GM23338 (cell line): ENCODE measurements around the gene ACY1. TPM values are rescaled to one million over a fixed set of nuclear protein-coding genes. Genes with fewer than 3 reads are reported as not detected.

ENCODE experiments used
- ATAC-seq: fragments of 200-7000 bp; cut with Tn5 transposase; 3 replicates; pipeline ENCODE4 v1.9.1; 2020
- DNase-seq: peaks from one replicate; pipeline ENCODE4 v3.0.0-alpha.2; 2015; ENCODE audit warnings: low spot score
- H2AFZ ChIP-seq: fragments of 200-600 bp; sonication (generic); 2 replicates; pipeline ENCODE4 v1.8.0; 2016; ENCODE audit warnings: antibody characterized with exemption, mild to moderate bottlenecking, moderate library complexity
- H3F3A ChIP-seq: fragments of 200-600 bp; sonication (generic); replicated peaks from 2 replicates; pipeline ENCODE4 v1.8.0; 2017; ENCODE audit warnings: antibody characterized with exemption, mixed run types, low read depth
- H3K27ac ChIP-seq: fragments of 200-600 bp; sonication (generic); 2 replicates; pipeline ENCODE4 v1.6.1; 2016; ENCODE audit warnings: low read depth
- H3K27me3 ChIP-seq: fragments of 200-600 bp; sonication (generic); 2 replicates; pipeline ENCODE4 v1.8.0; 2016; ENCODE audit warnings: mild to moderate bottlenecking, mixed run types, moderate library complexity; ENCODE audit not compliant: insufficient read depth
- H3K36me3 ChIP-seq: fragments of 200-600 bp; sonication (generic); 2 replicates; pipeline ENCODE4 v1.8.0; 2016; ENCODE audit warnings: mild to moderate bottlenecking; ENCODE audit not compliant: insufficient read depth
- H3K4me1 ChIP-seq: fragments of 200-600 bp; sonication (generic); 2 replicates; pipeline ENCODE4 v1.8.0; 2016; ENCODE audit warnings: mild to moderate bottlenecking, moderate library complexity; ENCODE audit not compliant: insufficient read depth
- H3K4me2 ChIP-seq: fragments of 200-600 bp; sonication (generic); 2 replicates; pipeline ENCODE4 v1.7.1; 2017; ENCODE audit warnings: mixed run types
- H3K4me3 ChIP-seq: fragments of 200-600 bp; sonication (generic); 2 replicates; pipeline ENCODE4 v1.6.1; 2016; ENCODE audit warnings: mixed run types
- H3K79me2 ChIP-seq: fragments of 200-600 bp; sonication (generic); replicated peaks from 2 replicates; pipeline ENCODE4 v1.8.0; 2017; ENCODE audit warnings: mild to moderate bottlenecking; ENCODE audit not compliant: insufficient read depth
- H3K9me2 ChIP-seq: fragments of 200-600 bp; sonication (generic); 2 replicates; pipeline ENCODE4 v1.8.0; 2017; ENCODE audit not compliant: insufficient read depth
- H4K20me1 ChIP-seq: fragments of 200-600 bp; sonication (generic); replicated peaks from 2 replicates; pipeline ENCODE4 v1.8.0; 2017; ENCODE audit warnings: mild to moderate bottlenecking; ENCODE audit not compliant: insufficient read depth
- H3K27ac Mint-ChIP-seq: 2 replicates; pipeline ENCODE4 v1.8.0; 2020; ENCODE audit warnings: inconsistent platforms, mild to moderate bottlenecking, moderate library complexity, mixed read lengths
- H3K27me3 Mint-ChIP-seq: 3 replicates; pipeline ENCODE4 v1.8.0; 2022; ENCODE audit warnings: low read depth, mild to moderate bottlenecking, moderate library complexity, mixed read lengths, inconsistent platforms; ENCODE audit not compliant: insufficient read depth, poor library complexity
- H3K36me3 Mint-ChIP-seq: 3 replicates; pipeline ENCODE4 v1.8.0; 2021; ENCODE audit warnings: low read depth, mild to moderate bottlenecking, inconsistent platforms, moderate library complexity, mixed read lengths
- H3K4me1 Mint-ChIP-seq: 3 replicates; pipeline ENCODE4 v1.8.0; 2020; ENCODE audit warnings: mild to moderate bottlenecking, inconsistent platforms, mixed read lengths
- H3K4me3 Mint-ChIP-seq: 3 replicates; pipeline ENCODE4 v1.8.0; 2021; ENCODE audit warnings: moderate library complexity, mild to moderate bottlenecking, inconsistent platforms, mixed read lengths
- H3K9me3 Mint-ChIP-seq: 3 replicates; pipeline ENCODE4 v1.8.0; 2020; ENCODE audit warnings: moderate library complexity, mild to moderate bottlenecking, inconsistent platforms, mixed read lengths
- ETS1 ChIP-seq: IDR thresholded peaks from 2 replicates; pipeline ENCODE4 v1.6.1; 2016; ENCODE audit warnings: antibody characterized with exemption
- EZH2 ChIP-seq: fragments of 200-600 bp; sonication (generic); IDR thresholded peaks from one replicate; pipeline ENCODE4 v1.8.0; 2017; ENCODE audit warnings: antibody characterized with exemption, mild to moderate bottlenecking, low read depth; ENCODE audit not compliant: unreplicated experiment
- JUNB ChIP-seq: IDR thresholded peaks from one replicate; pipeline ENCODE4 v1.6.1; 2016; ENCODE audit warnings: antibody characterized with exemption; ENCODE audit not compliant: unreplicated experiment
- POLR2AphosphoS5 ChIP-seq: IDR thresholded peaks from 2 replicates; pipeline ENCODE4 v1.6.1; 2016; ENCODE audit warnings: antibody characterized with exemption, low read depth
- REST ChIP-seq: IDR thresholded peaks from one replicate; pipeline ENCODE4 v1.6.1; 2018; ENCODE audit warnings: antibody characterized with exemption; ENCODE audit not compliant: unreplicated experiment
- ZNF331 ChIP-seq: fragments of 250-450 bp; sonication (Bioruptor Pico); IDR thresholded peaks from 2 replicates; pipeline ENCODE4 v1.5.0; 2020; ENCODE audit warnings: low read depth, mild to moderate bottlenecking, moderate library complexity
- ZNF462 ChIP-seq: fragments of 250-450 bp; sonication (Bioruptor Pico); IDR thresholded peaks from 2 replicates; pipeline ENCODE4 v1.5.0; 2020; ENCODE audit warnings: mild to moderate bottlenecking, moderate library complexity
- polyA plus RNA-seq: library from polyadenylated mRNA; unstranded; fragments of >200 nt; fragmentation: Nextera tagmentation; extraction: Ambion mirVana; gene quantifications from 2 replicates; pipeline ENCODE4 v1.2.1, GENCODE V29; 2016
- total RNA-seq: library from RNA; depleted of rRNA; stranded (reverse); fragments of >200 nt; shearing (Covaris generic); gene quantifications from 2 replicates; pipeline ENCODE4 v1.2.3, GENCODE V29; 2014

The ACY1 gene
- total and polyA plus RNA-seq, 2 experiments from 2014 or later, result 38.4 to 62.8 TPM

- TF ChIP-seq REST (no peak), POLR2AphosphoS5 (no peak), JUNB (no peak), EZH2 (no peak), ETS1 (no peak)
Observed at GRCh38 chr3:51983578-51984268, 388 bp downstream of the ACY1 start (continued).

- Histone ChIP-seq H3K79me2 (no peaks in the 10 kb centered on the region), H3K9me2 (no peaks in the 10 kb centered on the region), H3K27me3 (no peaks in the 10 kb centered on the region), H3K36me3 (no peaks in the 10 kb centered on the region), H3F3A (peaks cover 11% of the 10 kb centered on the region), H3K4me1 (peaks cover 15% of the 10 kb centered on the region), H4K20me1 (no peaks in the 10 kb centered on the region; the same call in 1 of the 2 replicates), H3K27ac (no peak overlapping the region), H3K4me3 (peak overlapping the region; percentile 90; the same call in 1 of the 2 replicates), H2AFZ (no peak overlapping the region), H3K4me2 (peak overlapping the region; percentile 99; the same call in 1 of the 2 replicates)
- H3K27ac Mint-ChIP-seq, result no peak overlapping the region
- no peaks in the 10 kb centered on the region for H3K9me3 Mint-ChIP-seq
- H3K36me3 Mint-ChIP-seq, result 0 out of 3 replicates have a peak, but pooled peaks cover 3% of the 10 kb centered on the region
- H3K27me3 Mint-ChIP-seq, result peaks cover 16% of the 10 kb centered on the region
- H3K4me1 Mint-ChIP-seq, result peaks cover 26% of the 10 kb centered on the region
- no peak for ATAC-seq
- no peak for DNase-seq
- peak overlapping the region; percentile 82 for H3K4me3 Mint-ChIP-seq
- TF ChIP-seq REST, result no peak
- no peak for TF ChIP-seq ZNF331
- no peak for TF ChIP-seq ETS1
- no peak for TF ChIP-seq ZNF462 (CRISPR knock-in tag)
- TF ChIP-seq EZH2, result no peak
Observed at GRCh38 chr3:51984269-51984647, 923 bp downstream of the ACY1 start.
